HG02938 (cell line): ENCODE results near the gene USH1C.

ENCODE experiments used
- ATAC-seq: cut with Tn5 transposase; IDR thresholded peaks from one replicate; pipeline ENCODE4 v1.9.1; 2021; ENCODE audit warnings: mild to moderate bottlenecking, moderate library complexity; ENCODE audit not compliant: unreplicated experiment

Gene USH1C

GRCh38 chr11:17544181-17544622, at the start of gene USH1C:
Gene USH1C, minus strand, starts transcription at chr11:17544416. Its CDS starts 109 bp downstream, at chr11:17544307.
- ATAC-seq: no peak

DNA sequence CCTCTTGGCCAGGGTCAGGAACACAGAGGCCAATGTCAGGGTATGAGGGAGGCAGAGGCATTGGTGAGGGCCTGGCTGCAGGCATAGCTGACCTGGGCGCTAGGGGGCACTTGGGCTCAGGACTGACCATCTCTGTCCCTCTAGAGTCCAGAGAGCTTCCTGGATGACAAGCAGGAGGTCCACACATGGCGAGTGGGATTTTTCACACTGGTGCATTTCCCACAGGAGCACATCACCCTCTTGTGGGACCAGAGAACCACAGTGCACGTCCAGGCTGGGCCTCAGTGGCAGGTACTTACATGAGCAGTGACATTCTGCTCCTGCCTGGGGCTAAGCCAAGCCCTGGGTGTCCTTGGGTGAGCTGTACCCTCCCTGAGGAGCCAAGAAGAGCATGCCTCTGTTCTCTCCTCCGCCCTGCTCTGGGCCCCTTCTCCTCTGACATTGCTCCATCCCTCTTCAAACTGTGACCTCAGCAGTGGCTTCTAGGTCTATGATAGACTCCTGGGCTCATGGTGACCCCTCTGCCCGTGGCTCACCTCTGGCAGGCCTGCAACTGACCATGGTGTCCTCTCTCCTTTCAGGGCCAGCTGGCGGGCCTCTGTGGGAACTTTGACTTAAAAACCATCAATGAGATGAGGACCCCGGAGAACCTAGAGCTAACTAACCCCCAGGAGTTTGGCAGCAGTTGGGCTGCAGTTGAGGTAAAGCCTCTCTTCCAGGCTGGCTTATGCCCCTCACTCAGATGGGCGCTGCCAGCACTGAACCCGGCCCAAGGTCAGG, 49.4 kb upstream of the USH1C start:
- ATAC-seq: no peak

- no peak for ATAC-seq
Observed at GRCh38 chr11:17591293-17591692, 47.1 kb upstream of the USH1C start.

GRCh38 chr11:17590463-17590862, 46.2 kb upstream of the USH1C start:
- ATAC-seq: no peak

DNA sequence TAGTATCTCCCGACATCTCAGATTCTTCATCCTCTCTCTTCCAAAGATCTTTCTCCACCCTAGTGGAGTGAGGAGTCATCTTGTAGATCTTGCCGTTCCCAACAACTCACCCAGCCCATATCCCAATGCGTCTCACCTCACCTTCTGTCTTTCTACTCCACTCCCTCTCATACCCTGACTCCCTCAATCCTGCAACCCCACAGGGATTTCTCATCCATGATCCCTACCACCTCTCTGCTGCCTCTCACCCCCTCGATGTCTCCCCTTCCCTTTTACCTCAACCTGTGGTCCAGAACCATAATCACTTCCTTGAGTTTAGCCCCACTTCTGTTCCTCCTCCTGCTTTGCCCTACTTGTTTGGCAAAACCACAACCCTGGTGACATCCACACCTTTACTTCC, 44.5 kb upstream of the USH1C start:
- ATAC-seq: no peak

DNA sequence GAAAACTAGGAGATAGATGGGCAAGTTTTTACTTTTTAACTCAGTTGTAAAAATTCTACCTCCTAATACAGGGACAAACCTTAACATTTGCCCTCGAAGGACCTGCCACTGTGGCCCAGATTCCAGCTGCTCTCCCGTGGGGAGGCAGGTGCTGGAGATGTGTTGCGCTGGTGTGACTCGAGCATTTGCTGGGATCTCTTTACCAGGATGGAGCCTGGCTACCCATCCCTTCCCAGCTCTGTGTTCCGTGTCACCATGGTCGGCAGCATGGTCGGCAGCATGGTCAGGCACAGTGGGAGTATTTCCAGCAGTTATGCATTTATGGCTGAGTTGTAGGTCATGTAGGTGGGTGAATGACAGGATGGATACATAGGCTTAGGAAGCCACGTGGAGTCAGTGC, 44.0 kb upstream of the USH1C start:
- ATAC-seq: no peak

DNA sequence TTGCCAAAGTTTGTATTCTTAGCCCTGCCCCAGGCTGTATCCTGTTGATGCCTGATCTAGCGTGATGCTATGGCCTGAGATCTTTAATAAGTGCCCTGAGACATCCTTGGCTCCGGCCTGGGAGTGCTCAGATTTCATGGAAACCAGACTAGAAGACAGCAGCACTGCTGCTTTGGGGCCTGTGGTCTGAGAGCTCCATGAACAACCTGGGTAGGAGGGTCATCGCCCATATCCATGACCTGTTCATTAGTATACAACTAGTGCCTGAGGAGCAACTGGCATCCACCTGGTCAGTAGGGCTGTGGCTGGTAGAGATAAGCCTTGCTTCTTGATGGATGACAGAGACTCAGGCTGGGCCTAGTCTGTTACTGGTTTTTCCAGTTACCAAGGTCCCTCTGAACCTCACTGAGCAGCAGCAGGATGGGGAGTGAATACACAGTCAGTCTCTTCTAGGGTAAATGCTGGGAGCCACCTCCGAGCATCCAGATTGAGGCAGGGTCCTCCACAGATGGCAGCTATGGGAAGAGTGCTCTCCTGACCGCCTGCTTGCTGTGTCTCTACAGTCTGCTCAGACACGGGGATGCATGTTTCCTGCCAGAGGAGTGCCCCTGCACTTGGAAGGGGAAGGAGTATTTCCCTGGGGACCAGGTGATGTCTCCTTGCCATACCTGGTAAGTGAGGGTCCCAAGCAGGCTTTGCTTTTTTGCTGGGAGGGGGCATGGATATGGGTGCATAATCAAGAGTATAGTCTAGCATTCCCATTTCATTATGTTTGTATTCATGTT, 41.9 kb upstream of the USH1C start:
- ATAC-seq: no peak

DNA sequence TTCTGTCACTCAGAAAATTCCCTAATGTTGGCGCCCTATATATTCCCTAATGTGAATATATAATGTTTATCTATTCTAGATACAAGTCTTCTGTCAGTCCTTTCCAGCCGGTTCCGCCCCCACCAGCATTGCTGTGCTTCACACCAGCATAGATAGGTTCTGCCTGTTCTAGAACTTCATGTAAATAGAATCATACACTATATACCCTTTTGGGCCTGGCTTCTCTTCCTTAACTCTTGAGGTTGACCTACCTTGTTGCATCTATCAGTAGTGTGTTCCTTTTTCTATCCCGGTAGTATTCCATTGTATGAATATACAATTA, 37.5 kb upstream of the USH1C start:
- ATAC-seq: no peak

DNA sequence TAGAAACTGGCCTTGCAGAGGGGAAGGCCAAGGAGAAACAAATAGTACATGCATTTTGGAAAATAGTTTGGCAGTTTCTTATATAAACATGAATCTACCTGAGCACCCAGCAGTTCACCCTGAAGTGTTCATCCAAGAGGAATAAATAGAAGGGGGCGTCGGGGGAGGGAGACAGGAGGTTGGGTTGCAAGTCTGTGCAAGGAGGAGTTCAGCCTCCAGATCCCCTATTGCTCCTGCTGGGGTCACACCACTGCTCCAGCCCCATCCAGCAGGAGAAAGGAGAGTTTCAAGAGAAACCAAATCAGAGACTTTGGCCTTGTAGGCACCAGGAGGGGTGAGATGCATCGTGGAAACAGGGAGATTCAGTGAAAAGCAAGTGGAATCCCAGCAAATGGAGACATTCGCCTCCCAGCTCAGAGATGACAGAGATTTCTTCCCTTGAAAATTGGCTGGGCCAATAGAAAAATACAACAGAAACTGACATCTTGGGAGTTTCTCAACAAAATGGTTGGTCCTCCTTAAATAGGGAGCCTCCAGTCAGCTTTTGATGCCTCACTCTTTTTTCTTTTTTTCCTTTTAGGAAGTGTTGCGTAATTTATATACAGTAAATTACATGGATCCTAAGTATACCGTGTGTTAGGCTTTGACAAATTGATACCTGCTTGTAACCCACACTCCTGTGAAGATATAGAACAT, 37.0 kb upstream of the USH1C start:
- ATAC-seq: no peak

GRCh38 chr11:17580271-17580670, 36.1 kb upstream of the USH1C start:
- ATAC-seq: no peak

DNA sequence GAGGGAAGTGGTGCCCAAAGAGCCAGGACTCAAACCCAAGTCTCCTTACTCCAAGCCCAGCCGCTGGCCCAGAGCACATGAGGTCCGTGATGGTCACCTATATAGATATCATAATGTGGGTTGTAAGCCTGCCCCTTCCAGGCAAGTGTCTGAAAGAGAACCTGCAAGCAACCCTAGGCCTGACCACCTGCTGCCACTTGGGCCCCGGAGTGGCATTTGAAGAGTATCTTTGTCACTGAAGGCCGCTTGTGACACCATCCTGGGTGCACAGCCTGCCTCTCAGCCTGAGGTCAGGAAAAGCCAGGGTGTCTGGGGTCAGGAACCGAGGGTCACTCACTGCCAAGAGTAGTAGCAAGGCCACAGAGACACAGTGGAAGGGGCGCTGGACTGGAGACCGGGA, 35.2 kb upstream of the USH1C start:
- no peak for ATAC-seq

DNA sequence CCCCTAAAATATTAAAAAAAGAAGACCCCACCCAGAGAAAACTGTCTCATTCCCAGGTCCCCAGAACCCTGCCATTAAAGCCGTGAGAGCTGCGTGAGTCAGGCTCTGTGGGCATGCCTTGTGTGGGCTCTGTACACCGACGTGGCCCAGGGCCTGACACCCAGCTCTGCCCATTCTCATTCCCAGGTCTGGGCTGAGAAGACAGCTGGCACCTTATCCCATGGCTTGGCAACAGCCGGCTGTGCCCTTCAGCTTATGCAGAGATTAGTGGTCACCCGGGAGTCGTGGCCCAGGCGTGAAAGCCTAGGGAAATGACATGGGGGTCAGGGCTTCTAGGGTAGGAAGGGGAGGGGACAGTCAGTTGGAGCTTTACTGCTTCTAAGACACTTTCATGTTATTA, 34.7 kb upstream of the USH1C start:
- no peak for ATAC-seq

GRCh38 chr11:17578296-17578695, 34.1 kb upstream of the USH1C start:
- ATAC-seq: no peak

GRCh38 chr11:17575431-17576425, 31.5 kb upstream of the USH1C start:
- no peak for ATAC-seq

- no peak for ATAC-seq
Observed at GRCh38 chr11:17574141-17575091, 30.2 kb upstream of the USH1C start.

- no peak for ATAC-seq
Observed at GRCh38 chr11:17573526-17573925, 29.3 kb upstream of the USH1C start.

- no peak for ATAC-seq
Observed at GRCh38 chr11:17572791-17573460, 28.7 kb upstream of the USH1C start.

DNA sequence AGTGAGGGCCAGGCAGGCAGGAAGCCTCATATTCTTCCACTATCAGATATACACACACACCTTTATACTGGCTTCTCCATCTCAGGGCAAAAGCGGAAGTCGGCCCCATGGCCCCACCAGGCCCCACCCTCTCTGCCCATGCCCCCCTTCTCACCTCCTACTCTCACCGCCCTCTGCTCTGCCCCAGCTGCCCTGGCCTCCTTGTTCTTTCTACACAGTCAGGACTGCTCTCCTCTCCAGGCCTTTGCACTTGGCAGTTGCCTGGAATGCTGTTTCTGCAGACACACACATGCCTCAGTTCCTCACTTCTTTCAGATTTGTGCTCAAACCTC, 28.1 kb upstream of the USH1C start:
- no peak for ATAC-seq
